GM23338 (cell line): ENCODE data around the gene LPP. TPM values are rescaled to one million over a fixed set of nuclear protein-coding genes. Genes with fewer than 3 reads are reported as not detected.

ENCODE experiments used
- ATAC-seq: fragments of 200-7000 bp; cut with Tn5 transposase; 3 replicates; pipeline ENCODE4 v1.9.1; 2020
- DNase-seq: peaks from one replicate; pipeline ENCODE4 v3.0.0-alpha.2; 2015; ENCODE audit warnings: low spot score
- H2AFZ ChIP-seq: fragments of 200-600 bp; sonication (generic); 2 replicates; pipeline ENCODE4 v1.8.0; 2016; ENCODE audit warnings: antibody characterized with exemption, mild to moderate bottlenecking, moderate library complexity
- H3F3A ChIP-seq: fragments of 200-600 bp; sonication (generic); replicated peaks from 2 replicates; pipeline ENCODE4 v1.8.0; 2017; ENCODE audit warnings: antibody characterized with exemption, mixed run types, low read depth
- H3K27ac ChIP-seq: fragments of 200-600 bp; sonication (generic); 2 replicates; pipeline ENCODE4 v1.6.1; 2016; ENCODE audit warnings: low read depth
- H3K27me3 ChIP-seq: fragments of 200-600 bp; sonication (generic); 2 replicates; pipeline ENCODE4 v1.8.0; 2016; ENCODE audit warnings: mild to moderate bottlenecking, mixed run types, moderate library complexity; ENCODE audit not compliant: insufficient read depth
- H3K36me3 ChIP-seq: fragments of 200-600 bp; sonication (generic); 2 replicates; pipeline ENCODE4 v1.8.0; 2016; ENCODE audit warnings: mild to moderate bottlenecking; ENCODE audit not compliant: insufficient read depth
- H3K4me1 ChIP-seq: fragments of 200-600 bp; sonication (generic); 2 replicates; pipeline ENCODE4 v1.8.0; 2016; ENCODE audit warnings: mild to moderate bottlenecking, moderate library complexity; ENCODE audit not compliant: insufficient read depth
- H3K4me2 ChIP-seq: fragments of 200-600 bp; sonication (generic); 2 replicates; pipeline ENCODE4 v1.7.1; 2017; ENCODE audit warnings: mixed run types
- H3K4me3 ChIP-seq: fragments of 200-600 bp; sonication (generic); 2 replicates; pipeline ENCODE4 v1.6.1; 2016; ENCODE audit warnings: mixed run types
- H3K79me2 ChIP-seq: fragments of 200-600 bp; sonication (generic); replicated peaks from 2 replicates; pipeline ENCODE4 v1.8.0; 2017; ENCODE audit warnings: mild to moderate bottlenecking; ENCODE audit not compliant: insufficient read depth
- H3K9me2 ChIP-seq: fragments of 200-600 bp; sonication (generic); 2 replicates; pipeline ENCODE4 v1.8.0; 2017; ENCODE audit not compliant: insufficient read depth
- H4K20me1 ChIP-seq: fragments of 200-600 bp; sonication (generic); replicated peaks from 2 replicates; pipeline ENCODE4 v1.8.0; 2017; ENCODE audit warnings: mild to moderate bottlenecking; ENCODE audit not compliant: insufficient read depth
- H3K27ac Mint-ChIP-seq: 2 replicates; pipeline ENCODE4 v1.8.0; 2020; ENCODE audit warnings: inconsistent platforms, mild to moderate bottlenecking, moderate library complexity, mixed read lengths
- H3K27me3 Mint-ChIP-seq: 3 replicates; pipeline ENCODE4 v1.8.0; 2022; ENCODE audit warnings: low read depth, mild to moderate bottlenecking, moderate library complexity, mixed read lengths, inconsistent platforms; ENCODE audit not compliant: insufficient read depth, poor library complexity
- H3K36me3 Mint-ChIP-seq: 3 replicates; pipeline ENCODE4 v1.8.0; 2021; ENCODE audit warnings: low read depth, mild to moderate bottlenecking, inconsistent platforms, moderate library complexity, mixed read lengths
- H3K4me1 Mint-ChIP-seq: 3 replicates; pipeline ENCODE4 v1.8.0; 2020; ENCODE audit warnings: mild to moderate bottlenecking, inconsistent platforms, mixed read lengths
- H3K4me3 Mint-ChIP-seq: 3 replicates; pipeline ENCODE4 v1.8.0; 2021; ENCODE audit warnings: moderate library complexity, mild to moderate bottlenecking, inconsistent platforms, mixed read lengths
- H3K9me3 Mint-ChIP-seq: 3 replicates; pipeline ENCODE4 v1.8.0; 2020; ENCODE audit warnings: moderate library complexity, mild to moderate bottlenecking, inconsistent platforms, mixed read lengths
- CREB1 ChIP-seq: fragments of 250-450 bp; sonication (Bioruptor Pico); IDR thresholded peaks from 2 replicates; pipeline ENCODE4 v1.5.0; 2020; ENCODE audit warnings: low read depth, mild to moderate bottlenecking, moderate library complexity
- CTCF ChIP-seq, 2 experiments: fragments of 200-600 bp in 1 of 2; sonication (generic) in 1 of 2; conservative IDR thresholded peaks; 2 replicates each; pipeline versions ENCODE4 v1.5.1 to v1.6.1; 2016 to 2017; ENCODE audit warnings: antibody characterized with exemption in 2 of 2, low read depth in 2 of 2, mild to moderate bottlenecking in 2 of 2, moderate library complexity in 1 of 2
- EZH2 ChIP-seq: fragments of 200-600 bp; sonication (generic); IDR thresholded peaks from one replicate; pipeline ENCODE4 v1.8.0; 2017; ENCODE audit warnings: antibody characterized with exemption, mild to moderate bottlenecking, low read depth; ENCODE audit not compliant: unreplicated experiment
- EZH2phosphoT487 ChIP-seq: fragments of 200-600 bp; sonication (generic); IDR thresholded peaks from one replicate; pipeline ENCODE4 v1.8.1; 2018; ENCODE audit warnings: antibody characterized with exemption; ENCODE audit not compliant: unreplicated experiment
- JUNB ChIP-seq: IDR thresholded peaks from one replicate; pipeline ENCODE4 v1.6.1; 2016; ENCODE audit warnings: antibody characterized with exemption; ENCODE audit not compliant: unreplicated experiment
- NANOG ChIP-seq: IDR thresholded peaks from 2 replicates; pipeline ENCODE4 v1.6.1; 2016; ENCODE audit warnings: antibody characterized with exemption, borderline replicate concordance
- POLR2AphosphoS5 ChIP-seq: IDR thresholded peaks from 2 replicates; pipeline ENCODE4 v1.6.1; 2016; ENCODE audit warnings: antibody characterized with exemption, low read depth
- STAT1 ChIP-seq: IDR thresholded peaks from one replicate; pipeline ENCODE4 v1.6.1; 2016; ENCODE audit warnings: antibody characterized with exemption; ENCODE audit not compliant: unreplicated experiment
- ZNF331 ChIP-seq: fragments of 250-450 bp; sonication (Bioruptor Pico); IDR thresholded peaks from 2 replicates; pipeline ENCODE4 v1.5.0; 2020; ENCODE audit warnings: low read depth, mild to moderate bottlenecking, moderate library complexity
- polyA plus RNA-seq: library from polyadenylated mRNA; unstranded; fragments of >200 nt; fragmentation: Nextera tagmentation; extraction: Ambion mirVana; gene quantifications from 2 replicates; pipeline ENCODE4 v1.2.1, GENCODE V29; 2016
- total RNA-seq: library from RNA; depleted of rRNA; stranded (reverse); fragments of >200 nt; shearing (Covaris generic); gene quantifications from 2 replicates; pipeline ENCODE4 v1.2.3, GENCODE V29; 2014

Gene LPP
- total and polyA plus RNA-seq, 2 experiments from 2014 or later = 23.0 to 35.2 TPM

GRCh38 chr3:188150982-188151381 lies 3.0 kb upstream of the LPP start:
- Mint-ChIP-seq H3K4me3 (no peak overlapping the region), H3K4me1 (peaks cover 28% of the 10 kb centered on the region), H3K9me3 (no peaks in the 10 kb centered on the region), H3K27ac (no peak overlapping the region), H3K27me3 (peaks cover 11% of the 10 kb centered on the region), H3K36me3 (no peaks in the 10 kb centered on the region)
- H2AFZ ChIP-seq = no peak overlapping the region
- peaks cover 16% of the 10 kb centered on the region for H3K79me2 ChIP-seq
- no peak overlapping the region for H3K4me2 ChIP-seq
- no peak overlapping the region for H3K4me3 ChIP-seq
- H3K27me3 ChIP-seq = peaks cover 5% of the 10 kb centered on the region; the same call in 1 of the 2 replicates
- H3K27ac ChIP-seq = no peak overlapping the region
- ATAC-seq (no peak), DNase-seq (no peak)
- no peaks in the 10 kb centered on the region for H4K20me1 ChIP-seq
- H3K9me2 ChIP-seq = no peaks in the 10 kb centered on the region
- TF ChIP-seq STAT1 (no peak), ZNF331 (CRISPR knock-in tag) (no peak), CREB1 (CRISPR knock-in tag) (no peak), EZH2phosphoT487 (no peak), JUNB (no peak)
- peaks cover 21% of the 10 kb centered on the region for H3K4me1 ChIP-seq
- peaks cover 5% of the 10 kb centered on the region; the same call in 1 of the 2 replicates for H3F3A ChIP-seq
- H3K36me3 ChIP-seq = no peaks in the 10 kb centered on the region

- Histone ChIP-seq H3K27ac (no peak overlapping the region), H3K79me2 (peaks cover 21% of the 10 kb centered on the region), H4K20me1 (no peaks in the 10 kb centered on the region), H3F3A (peaks cover 5% of the 10 kb centered on the region; the same call in 1 of the 2 replicates), H3K4me2 (no peak overlapping the region), H3K36me3 (no peaks in the 10 kb centered on the region), H3K27me3 (peaks cover 5% of the 10 kb centered on the region; the same call in 1 of the 2 replicates), H3K9me2 (no peaks in the 10 kb centered on the region), H2AFZ (no peak overlapping the region), H3K4me1 (peaks cover 21% of the 10 kb centered on the region), H3K4me3 (no peak overlapping the region)
- peaks cover 11% of the 10 kb centered on the region for H3K27me3 Mint-ChIP-seq
- no peak overlapping the region for H3K27ac Mint-ChIP-seq
- peaks cover 31% of the 10 kb centered on the region for H3K4me1 Mint-ChIP-seq
- H3K4me3 Mint-ChIP-seq = no peak overlapping the region
- no peak for ATAC-seq
- H3K36me3 Mint-ChIP-seq = no peaks in the 10 kb centered on the region
- H3K9me3 Mint-ChIP-seq = no peaks in the 10 kb centered on the region
- DNase-seq = no peak
- TF ChIP-seq CTCF (conservative IDR thresholded peaks at IDR 0.05; ENCODE audit: low read depth in 2 of 2) (no peak), NANOG (no peak), ZNF331 (CRISPR knock-in tag) (no peak), EZH2phosphoT487 (no peak), EZH2 (no peak), STAT1 (no peak), POLR2AphosphoS5 (no peak)
These were observed 2.5 kb upstream of the LPP start for GRCh38 chr3:188151438-188151837.
